NCI-H748 treated with DMSO at 0.1 percent for 48 hours (cell line): ENCODE measurements around the gene STARD8.

Experiments
- DNase-seq: peaks from one replicate; lab custom pipeline; 2025; lab: John Stamatoyannopoulos, UW

The STARD8 gene

DNA sequence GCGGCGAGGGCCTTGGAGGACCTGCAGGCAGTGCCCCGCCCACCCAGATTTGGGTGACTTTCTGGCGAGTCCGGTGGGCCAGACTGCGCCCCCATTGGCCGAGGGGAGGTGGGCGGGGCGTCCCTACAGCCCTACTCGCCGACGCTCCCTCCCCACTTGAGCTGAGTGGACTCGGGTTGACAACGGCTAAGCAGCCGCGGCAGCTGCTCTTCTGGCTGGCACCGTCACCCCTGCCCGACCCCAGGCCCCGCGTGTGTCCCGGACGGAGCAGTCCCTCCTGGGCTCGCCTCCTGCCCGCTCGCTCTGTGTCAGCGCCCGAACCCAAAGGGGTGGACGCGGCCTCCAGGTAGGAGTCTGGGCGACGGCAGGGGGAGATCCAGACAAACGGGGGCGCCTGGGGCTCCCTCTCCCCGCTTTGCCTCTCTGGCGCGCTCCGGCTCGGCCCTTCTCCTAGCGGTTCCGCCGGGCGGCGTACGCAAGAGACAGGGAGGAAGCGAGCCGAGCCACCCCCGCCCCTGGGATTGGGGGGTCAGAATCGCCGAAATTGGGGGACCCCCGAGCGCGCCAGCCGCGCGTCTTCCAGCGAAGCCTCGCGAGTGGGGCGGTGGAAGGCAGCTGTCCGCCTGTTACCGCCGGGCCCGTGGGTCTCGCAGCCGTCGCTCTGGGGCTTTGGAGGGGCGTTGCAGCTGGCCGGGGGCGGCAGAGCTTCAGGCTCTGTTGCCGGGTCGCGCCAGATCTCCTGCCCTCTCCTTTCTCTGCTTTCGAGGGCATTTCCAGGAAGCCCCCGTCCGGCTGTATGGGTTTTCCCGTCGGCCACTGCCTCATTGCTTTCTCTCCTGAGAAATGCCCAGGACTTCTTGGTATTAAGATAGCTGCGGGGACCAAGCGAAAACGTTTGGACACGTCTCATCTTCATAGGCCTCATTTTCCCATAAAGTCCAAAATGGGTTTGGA lies 46.3 kb downstream of the STARD8 start:
- no peak for DNase-seq

DNA sequence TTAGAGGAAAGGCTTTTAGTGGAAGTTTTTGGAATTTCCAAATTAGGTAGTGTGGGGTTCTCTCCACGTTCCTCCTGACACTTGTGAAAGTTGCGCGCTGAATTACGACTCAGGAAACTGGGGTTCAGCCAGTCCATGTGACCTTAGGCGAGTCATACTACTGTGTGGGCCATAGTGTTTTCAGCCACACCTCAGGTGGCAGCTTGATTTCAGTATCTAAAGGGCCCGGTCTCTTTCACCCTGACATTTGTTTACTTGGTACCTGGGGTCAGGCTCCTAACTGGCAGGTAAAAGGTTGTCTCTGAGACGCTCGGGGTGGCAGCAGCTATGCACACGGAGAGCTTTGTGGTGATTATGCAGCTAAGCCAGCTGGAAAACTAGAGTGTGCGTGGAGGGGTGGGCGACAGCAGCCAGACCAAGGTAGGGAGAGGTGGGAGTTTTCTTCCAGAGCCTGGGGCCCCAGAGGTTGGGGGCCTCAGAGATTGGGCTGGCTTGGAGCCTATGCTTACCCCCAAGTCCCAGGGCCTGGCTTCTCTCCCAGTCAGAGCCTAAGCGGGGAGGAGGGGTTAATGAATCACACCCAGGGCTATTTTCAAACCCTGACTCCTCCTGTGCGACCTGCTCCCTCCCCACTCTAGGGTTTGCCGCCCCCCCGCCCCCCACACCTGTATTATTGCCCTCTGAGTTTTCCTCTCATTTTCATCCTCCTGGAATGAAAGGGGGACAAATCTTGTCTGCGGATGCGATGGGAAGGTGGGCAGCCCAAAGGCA lies 47.2 kb downstream of the STARD8 start:
- DNase-seq: no peak

- DNase-seq: no peak
These were observed 47.9 kb downstream of the STARD8 start for GRCh38 chrX:68695206-68695845.

DNA sequence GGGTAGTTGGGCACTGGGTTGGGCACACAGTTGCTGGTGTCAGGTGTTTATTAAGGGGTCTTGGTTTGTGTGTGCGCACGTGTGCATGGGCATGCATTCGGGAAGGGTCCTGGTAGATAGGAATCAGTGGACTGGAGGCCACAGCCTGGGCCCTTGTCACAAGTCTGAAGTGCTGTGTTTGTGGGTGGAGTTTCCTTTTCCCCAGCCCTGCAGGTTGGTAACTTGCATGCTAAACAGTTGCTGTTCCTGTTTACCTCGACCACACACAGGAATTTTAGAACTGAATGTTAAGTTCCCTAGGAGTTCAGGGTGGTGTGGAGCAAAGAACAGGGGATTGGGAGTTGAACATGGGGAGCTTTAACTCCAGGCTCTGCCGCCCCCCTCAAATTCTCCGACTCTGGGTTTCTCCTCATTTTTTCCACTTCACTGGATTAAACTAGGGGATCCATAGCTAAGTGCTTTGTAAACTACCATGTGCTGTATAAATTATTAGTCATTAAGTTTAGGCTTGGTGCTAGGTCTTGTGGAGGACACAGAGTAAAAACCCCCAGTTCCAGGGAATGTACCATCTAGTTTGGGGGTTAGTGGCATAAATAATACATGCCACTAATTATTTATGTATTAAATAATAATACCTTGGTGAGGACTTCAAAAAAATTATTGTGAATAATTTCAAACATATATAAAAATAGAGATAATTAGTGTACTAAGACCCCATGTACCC lies 49.0 kb downstream of the STARD8 start:
- no peak for DNase-seq

DNA sequence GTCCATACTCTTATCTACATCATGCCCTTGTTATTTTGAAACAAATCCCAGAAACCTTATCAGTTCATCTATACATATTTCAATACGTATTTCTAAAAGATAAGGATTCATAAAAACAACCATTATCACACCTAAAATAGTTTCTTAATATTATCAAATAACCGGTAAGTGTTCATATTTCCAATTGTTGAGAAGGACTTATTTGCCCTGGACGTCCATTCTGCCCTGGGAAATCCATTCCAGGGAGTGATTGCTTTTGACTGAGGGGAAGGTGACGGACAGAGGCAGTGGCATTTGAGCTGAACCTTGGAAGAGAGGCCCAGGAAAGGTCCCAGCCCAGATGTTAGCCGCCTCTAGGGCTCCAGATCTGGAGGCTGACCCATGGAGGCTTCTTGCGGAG lies 49.6 kb downstream of the STARD8 start:
- DNase-seq: no peak

DNA sequence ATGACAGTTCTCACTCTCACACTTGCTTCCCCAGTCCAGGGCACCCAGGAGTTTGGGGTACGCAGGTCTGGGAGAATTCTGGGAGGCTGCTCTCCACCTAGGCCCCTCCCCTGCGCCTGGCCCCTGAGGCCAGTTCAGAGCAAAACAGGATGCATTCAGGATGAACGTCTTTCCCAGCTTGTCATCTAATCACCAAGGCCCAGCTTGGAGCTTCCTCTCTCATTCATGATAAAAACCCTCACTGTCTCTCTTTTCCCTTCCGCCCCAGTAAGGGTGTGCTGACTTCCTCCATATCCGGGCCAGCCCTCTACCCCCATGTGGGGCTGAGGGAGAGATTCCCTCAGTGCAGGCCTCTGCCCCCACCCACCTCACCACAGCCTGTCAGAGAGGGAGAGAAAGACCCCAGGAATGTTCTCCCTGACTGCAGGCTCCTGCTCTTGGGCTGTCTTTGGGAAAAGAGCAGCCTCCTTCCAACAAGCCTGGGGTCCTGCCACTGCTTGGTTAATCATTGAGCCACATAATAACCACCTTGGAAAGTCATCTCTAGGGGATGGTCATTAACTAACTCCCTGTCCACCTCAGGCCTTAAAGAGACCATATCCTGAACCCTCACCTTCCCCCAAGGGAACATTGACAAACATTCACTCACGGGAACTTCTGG lies 50.1 kb downstream of the STARD8 start:
- no peak for DNase-seq

GRCh38 chrX:68698942-68699341 lies 51.5 kb downstream of the STARD8 start:
- DNase-seq: no peak

GRCh38 chrX:68699960-68700746 lies 52.7 kb downstream of the STARD8 start:
- no peak for DNase-seq

- DNase-seq: no peak
These were observed 55.9 kb downstream of the STARD8 start for GRCh38 chrX:68703369-68703768.

DNA sequence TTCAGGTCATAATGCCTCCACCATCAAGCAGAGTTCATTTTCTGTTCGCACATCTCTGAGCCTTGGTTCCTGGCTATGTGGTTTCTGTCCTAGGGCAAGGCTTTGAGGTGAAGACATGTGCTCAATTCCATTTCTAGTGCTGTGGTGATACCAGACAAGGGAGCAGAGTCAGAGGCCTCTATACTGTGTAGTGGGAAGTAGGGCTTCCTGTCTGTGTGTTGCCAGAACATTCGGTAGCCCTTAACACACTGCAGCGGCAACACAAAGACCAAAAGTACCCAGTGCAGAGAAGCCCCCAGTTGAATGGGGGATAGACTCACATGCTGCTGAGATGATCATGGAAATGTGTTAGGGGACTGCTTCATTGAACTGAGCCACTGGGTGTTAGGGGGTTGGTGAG lies 56.4 kb downstream of the STARD8 start:
- no peak for DNase-seq

- no peak for DNase-seq
These were observed 58.5 kb downstream of the STARD8 start for GRCh38 chrX:68705986-68706385.

DNA sequence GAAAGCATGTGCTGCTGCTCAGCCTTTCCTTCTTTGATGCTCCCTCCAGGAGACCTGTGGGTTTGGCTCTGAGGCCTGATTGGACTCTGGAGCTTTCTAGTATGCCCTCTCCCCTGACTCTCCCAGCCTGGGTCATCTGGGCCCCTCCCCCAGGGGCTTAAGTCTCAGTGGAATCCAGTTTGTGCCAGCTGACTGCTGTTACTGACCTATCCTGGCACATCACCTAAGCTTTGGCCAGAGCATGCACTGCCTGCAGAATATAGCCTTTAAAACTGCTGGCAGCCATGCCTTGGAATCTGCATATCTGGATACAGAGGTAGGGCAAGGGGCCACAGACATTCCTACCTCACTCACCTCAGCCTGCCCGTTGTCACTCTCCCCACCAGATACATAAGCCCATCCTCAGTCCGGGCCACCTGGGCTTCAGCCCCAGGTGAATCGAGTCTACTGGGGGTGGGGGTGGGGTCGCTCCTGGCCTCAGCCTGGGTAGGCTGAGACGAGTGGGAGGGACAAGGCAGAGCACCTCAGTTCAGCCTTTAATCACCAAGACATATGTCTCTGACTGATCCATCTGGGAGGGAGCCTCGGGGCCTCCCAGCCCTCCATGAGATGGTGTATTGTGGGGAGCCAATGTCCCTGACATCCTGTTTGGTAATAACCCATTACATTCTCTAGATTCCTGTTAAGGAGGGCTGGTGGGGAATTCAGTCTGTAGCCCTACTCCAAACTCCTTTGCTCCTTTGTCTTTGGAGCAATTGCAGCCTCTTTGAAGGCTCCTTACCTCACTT lies 61.2 kb downstream of the STARD8 start:
- DNase-seq: no peak

DNA sequence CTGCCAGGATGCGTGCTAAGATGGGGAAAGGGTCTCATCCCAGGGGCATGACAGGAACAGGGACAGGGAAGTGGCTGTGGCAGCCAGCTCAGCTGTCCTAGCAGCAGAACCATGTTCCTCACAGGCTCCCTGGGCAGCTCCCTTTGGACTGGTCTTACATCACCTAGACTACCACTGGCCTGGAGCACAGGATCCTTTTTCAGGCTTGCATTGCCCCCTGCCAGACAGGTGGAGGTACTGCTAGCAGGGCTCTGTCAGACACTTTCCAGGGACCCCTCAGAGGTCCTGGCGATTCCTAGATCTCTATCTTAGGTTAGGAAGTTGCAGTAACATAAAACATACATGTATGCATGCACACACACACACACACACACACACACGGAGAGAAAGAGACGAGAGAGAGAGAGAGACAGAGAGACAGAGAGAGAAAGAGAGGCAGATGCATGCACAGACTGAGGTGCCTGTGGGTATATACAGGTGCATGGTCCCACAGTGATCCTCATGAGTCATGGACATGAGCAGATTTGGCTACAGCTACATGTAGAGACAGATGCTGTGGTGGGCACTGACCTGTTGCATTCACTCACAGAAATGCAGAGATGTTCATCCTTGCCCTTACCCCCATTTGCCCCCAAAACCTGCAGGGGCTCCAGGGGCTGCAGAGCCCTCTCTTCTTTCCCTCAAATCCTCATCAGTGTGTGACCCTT lies 63.6 kb downstream of the STARD8 start:
- DNase-seq: no peak

GRCh38 chrX:68711845-68712244 lies 64.4 kb downstream of the STARD8 start:
- no peak for DNase-seq

DNA sequence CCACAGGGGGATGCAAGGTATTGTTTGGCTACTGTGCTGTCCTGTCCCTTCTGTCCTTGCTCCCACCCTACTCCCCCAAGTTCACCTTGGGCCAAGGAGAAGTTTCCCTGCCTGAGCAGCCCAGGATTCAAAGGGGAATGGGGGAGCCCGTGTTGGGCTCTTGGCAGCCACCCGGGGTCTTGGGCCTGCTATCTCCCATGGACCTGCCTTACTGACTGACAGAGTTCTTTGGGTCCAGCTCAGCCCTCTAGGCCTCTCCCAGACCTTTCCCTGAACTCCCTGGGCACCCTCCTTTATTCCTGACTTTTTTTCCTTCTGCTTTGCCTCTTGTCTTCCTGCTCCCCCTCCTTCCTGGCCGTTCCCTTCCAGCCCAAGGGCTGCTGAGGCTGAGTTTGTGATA lies 67.4 kb downstream of the STARD8 start:
- no peak for DNase-seq

- DNase-seq: no peak
These were observed 69.7 kb downstream of the STARD8 start for GRCh38 chrX:68717196-68717595.

DNA sequence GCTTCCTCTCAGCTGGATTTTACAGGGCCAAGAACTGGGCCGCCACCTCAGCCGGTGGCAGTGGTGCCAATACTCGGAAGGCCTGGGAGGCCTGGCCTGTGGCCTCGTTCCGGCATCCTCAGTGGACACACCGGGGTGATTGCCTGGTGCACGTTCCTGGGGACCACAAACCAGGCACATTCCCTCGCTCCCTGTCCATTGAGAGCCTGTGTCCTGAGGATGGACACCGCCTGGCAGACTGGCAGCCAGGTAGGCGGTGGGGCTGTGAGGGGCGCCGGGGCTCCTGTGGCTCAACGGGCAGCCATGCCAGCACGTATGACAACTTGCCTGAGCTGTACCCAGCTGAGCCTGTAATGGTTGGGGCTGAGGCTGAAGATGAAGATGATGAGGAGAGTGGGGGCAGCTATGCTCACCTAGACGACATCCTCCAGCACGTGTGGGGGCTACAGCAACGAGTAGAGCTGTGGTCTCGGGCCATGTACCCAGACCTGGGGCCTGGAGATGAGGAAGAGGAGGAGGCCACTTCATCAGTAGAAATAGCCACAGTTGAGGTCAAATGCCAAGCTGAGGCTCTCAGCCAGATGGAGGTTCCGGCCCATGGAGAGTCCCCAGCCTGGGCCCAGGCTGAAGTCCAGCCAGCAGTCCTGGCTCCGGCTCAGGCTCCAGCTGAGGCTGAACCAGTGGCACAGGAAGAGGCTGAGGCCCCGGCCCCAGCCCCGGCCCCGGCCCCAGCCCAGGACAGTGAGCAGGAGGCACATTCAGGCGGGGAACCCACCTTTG lies 70.4 kb downstream of the STARD8 start:
- no peak for DNase-seq

GRCh38 chrX:68718443-68718820 lies 71.0 kb downstream of the STARD8 start:
- no peak for DNase-seq
